NCI-H82 treated with DMSO at 0.1 percent for 48 hours (cell line): Measurements from ENCODE around the gene SLC8A1.

ENCODE experiments used
- DNase-seq: peaks from one replicate; lab custom pipeline; 2025; ENCODE audit not compliant: unreplicated experiment; lab: John Stamatoyannopoulos, UW

The SLC8A1 gene

GRCh38 chr2:40317046-40317445 lies 134.8 kb downstream of the SLC8A1 start:
- no peak for DNase-seq

DNA sequence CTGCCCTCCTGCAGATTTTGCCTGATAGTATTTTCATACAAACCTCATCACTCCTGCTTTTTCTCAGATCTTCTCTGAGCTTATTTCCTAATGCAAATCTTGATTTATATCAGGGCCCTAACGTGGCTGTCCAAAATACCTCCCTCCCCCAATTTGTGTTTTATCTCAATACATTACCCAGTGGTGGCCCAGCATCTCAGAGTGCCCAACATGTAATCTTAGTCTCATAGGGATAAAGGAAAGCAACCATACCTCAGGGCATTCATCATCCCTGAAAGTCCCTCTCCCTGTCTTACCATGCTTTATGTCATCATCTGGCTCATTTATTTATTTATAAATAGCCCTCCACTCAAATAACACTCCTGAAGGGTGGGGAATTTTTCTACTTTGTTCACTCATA lies 135.3 kb downstream of the SLC8A1 start:
- no peak for DNase-seq

DNA sequence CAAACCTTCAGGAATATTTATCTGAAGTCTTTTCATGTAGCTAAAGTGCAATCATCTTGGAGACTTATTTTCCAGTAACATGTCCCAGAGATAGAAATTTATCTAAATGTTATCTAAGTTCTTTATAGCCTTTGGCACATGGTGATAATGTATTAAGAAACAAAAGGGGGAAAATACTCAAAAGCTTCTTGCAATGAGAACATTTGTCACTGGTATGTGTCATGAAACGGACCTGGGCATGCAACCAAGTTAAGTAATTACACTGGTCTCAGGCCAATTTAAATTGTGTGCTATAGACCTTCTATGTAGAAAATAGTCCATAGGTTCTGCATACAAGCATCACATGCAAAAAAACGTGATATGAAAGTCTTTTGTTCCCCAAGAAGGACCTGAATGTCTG lies 136.2 kb downstream of the SLC8A1 start:
- DNase-seq = no peak

DNA sequence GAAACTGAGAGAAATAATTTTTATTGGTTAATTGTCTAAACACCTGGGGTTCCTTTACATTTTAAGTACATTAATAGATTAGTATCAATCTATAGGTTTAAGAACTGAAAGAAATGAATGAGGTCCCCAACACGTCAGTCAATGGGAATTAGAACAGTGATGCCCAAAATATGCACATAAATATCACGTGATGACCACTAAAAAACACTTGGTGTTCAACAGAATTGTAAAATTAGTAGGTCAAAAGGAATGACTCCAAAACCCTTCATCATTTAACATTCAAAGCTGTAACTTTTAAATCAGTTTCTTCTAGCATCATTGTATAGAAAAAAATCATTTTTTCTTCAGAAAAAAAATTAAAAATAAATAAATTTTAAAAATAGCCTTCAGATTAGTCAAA lies 140.9 kb downstream of the SLC8A1 start:
- no peak for DNase-seq

GRCh38 chr2:40310303-40310702 lies 141.6 kb downstream of the SLC8A1 start:
- no peak for DNase-seq

DNA sequence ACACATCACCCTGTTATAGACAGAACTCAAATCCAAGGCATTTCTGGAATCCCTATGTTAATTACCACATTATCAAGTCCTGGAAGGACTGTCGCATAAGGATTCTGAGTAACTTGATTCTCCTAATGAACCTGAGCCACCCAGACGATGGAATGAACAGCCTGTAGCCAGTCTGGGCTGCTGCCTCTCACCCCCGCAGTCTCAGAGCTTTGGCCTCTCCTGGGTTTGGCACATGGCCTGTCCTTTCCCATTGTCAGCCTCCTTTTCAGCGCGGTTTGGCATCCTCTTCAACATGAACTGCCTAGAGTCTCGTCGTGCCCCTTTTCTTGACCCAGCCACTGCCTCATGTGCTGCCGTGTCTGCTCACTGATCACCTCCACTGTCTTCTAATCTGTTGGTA lies 147.6 kb downstream of the SLC8A1 start:
- DNase-seq = no peak

DNA sequence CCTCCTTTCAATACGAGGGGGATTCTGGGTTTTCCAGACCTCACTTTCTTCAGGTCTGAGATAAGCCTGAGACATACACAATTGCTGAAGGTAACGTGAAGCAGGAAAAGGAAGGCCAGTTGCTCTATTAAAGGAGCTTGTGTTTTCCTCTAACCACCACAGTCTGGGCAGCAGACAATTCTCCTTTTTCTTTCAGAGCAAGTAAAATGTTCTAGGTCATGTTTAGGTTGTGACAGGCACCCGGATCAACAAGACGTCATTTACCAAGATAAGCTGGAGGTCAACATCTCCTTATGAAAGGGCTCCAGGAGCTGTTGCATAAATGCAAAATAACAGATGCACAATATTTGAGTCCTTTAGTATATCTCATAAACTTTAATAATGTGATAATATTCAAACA lies 148.1 kb downstream of the SLC8A1 start:
- DNase-seq = no peak

- no peak for DNase-seq
Observed at GRCh38 chr2:40302751-40303325, 149.1 kb downstream of the SLC8A1 start.

GRCh38 chr2:40300391-40300790 lies 151.5 kb downstream of the SLC8A1 start:
- DNase-seq = no peak

DNA sequence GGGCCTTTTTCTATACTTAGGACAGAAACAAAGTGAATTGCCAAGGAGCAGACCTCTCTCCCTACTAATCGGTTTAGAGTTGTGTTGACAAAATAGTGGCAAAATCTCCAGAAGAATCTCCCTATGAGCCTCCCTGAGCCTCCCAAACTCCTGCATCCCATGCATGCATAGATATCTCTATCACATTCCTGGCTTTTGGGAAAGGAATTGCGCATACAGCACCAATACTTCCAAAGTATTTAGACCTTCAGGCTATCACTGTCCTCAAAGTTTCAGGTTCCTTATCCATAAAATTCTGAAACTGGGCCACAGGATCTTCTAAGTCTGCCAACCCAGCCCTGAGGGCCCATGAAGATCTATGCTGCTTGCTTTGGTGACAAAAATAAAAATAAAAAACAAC lies 152.1 kb downstream of the SLC8A1 start:
- DNase-seq = no peak

- no peak for DNase-seq
Observed at GRCh38 chr2:40299173-40299572, 152.7 kb downstream of the SLC8A1 start.

GRCh38 chr2:40298026-40298425 lies 153.9 kb downstream of the SLC8A1 start:
- DNase-seq = no peak

GRCh38 chr2:40292291-40292690 lies 159.6 kb downstream of the SLC8A1 start:
- no peak for DNase-seq

DNA sequence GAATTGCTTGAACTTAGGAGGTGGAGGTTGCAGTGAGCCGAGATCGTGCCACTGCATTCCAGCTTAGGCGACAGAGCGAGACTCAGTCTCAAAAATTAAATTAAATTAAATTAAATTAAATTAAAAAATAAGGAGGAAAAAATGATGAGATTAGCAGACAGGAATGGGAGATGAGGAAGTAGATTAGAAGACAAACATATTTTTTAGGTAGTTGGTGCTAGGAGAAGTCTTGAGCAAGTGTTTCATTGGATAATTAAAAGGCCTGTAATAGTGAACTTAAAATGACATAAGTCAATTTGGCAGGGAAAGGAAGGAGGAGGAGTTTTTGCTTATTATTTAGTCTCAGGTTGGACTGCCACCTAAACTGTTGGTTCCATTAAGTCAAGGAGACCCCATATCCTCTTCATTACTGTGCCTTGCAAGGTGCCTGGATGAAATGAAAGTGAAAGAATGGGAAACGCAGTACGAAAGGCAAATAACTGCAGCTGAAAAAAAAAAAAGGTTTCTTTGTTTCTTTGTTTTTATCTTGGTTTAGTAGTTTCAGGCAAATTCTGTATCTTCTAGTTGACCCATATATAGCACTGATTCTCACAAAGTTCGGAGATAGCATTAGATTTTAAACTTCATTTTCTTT lies 162.0 kb downstream of the SLC8A1 start:
- DNase-seq = no peak

- DNase-seq = no peak
Observed at GRCh38 chr2:40287773-40288172, 164.1 kb downstream of the SLC8A1 start.

DNA sequence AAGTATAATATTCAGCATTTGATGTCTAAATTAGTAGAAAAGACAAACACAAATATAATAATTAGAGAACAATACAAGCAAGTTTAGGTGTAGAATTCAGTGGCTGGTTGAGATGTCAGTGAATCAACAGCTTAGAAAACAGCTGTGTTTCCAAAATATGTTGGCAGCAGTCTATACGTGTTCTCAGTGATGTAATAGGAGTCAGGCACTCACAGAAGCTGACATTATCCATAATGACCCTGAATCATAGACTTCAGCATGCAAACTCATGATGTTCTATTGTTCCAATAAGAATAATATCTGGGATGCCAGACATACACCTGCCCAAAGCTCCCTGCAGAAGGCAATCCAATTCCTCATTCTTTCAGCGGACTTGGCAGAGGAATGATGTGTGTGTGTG lies 164.7 kb downstream of the SLC8A1 start:
- DNase-seq = no peak

DNA sequence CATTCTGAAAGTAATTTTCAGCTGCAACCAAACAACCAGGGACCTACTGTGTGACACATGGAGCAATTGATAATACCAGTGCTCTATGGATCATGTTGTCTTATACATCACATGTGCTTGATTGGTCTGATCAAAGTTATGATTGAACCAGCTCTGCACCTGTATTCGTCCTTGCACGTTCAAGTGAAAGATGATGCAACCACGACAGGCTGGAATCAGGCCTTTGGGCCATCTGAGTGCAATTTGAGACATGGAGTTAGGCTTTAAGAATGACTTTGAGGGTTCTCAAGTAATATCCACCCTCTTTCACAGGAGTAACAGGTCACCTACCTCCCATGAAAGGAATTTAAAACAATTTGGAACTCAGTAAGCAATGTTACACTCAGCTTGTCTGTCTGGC lies 165.2 kb downstream of the SLC8A1 start:
- DNase-seq = no peak

- DNase-seq = no peak
Observed at GRCh38 chr2:40285391-40285790, 166.5 kb downstream of the SLC8A1 start.

DNA sequence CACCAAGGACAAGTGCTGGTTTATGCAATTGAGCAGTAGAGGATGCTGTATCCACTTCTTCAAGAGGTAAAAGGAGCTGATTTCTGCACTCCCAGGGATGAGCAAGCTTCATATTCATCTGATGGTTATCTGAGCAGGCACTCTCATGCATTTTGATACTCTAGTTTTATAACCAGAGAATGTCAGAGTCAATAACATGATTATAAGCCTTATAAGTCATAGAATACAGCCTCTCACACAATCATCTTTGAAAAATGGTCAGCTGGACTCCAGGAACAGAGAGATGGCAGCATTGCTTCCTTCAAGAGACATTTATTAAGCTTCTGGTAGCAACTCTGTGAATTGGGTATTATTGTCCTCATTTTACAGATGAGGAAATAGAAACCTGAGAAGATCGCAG lies 167.1 kb downstream of the SLC8A1 start:
- DNase-seq = no peak

DNA sequence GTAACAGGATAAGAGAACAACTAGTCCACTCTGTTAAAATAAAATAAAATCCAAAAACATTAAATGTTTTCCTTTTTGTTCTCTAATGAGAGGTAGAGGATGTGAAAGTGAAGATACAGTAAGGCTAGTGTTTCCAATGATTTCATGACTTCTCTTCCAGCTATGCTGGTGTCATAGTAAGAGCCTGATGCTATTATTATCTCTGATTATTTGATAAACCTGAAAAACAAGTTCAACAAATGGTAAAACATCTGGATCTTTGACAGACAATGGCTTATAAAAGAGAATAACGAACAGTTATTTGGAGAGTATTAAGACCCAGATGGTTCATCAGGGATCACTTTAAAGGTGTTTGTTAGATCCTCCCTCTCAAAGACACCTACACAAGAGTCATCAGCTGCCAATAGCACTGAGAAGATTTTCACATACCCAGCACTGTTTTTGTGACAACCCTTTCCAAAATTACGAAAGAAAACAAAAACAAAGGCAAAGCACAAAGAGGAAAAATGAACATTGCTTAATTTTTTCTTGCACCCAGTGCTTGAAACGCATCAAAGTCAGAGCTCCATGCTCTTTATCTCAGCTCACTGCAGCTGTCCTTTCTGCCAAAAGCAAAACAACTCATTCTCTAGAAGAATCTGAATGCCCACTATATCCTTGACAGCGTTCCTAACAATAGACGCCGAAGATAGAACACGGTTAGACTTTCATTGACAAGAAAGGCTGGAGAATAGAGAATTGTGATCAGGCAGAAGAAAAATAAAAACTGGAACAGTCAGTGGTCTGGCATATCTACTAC lies 168.6 kb downstream of the SLC8A1 start:
- DNase-seq = no peak

- DNase-seq = no peak
Observed at GRCh38 chr2:40282428-40282827, 169.5 kb downstream of the SLC8A1 start.
